ENCODE data around the gene KRT34.

- no peak for TF ChIP-seq MAX (IDR thresholded peaks at IDR 0.05; ENCODE audit: low read depth, low read length)
- TF ChIP-seq CTCF (IDR thresholded peaks at IDR 0.05; ENCODE audit: low read depth, low read length), result no peak
- TF ChIP-seq MYC (IDR thresholded peaks at IDR 0.05; ENCODE audit: low read depth, low read length), result no peak
Observed at GRCh38 chr17:41386227-41386626, 4.1 kb upstream of the KRT34 start.
